Activated T-cell treated with anti-CD3 and anti-CD28 coated beads for 4 hours (primary cell): ENCODE data around the gene DOK1.
A peak's percentile ranks its signal among the peaks of the same experiment; 100 is the strongest.
"Not testable (repeated sequence)": the region's sequence is repeated elsewhere in the genome, so short reads cannot be mapped to it uniquely, and the experiment has no call there.

Experiments
- DNase-seq: peaks from one replicate; pipeline ENCODE4 v3.0.0-alpha.2; 2020

Gene DOK1

DNA sequence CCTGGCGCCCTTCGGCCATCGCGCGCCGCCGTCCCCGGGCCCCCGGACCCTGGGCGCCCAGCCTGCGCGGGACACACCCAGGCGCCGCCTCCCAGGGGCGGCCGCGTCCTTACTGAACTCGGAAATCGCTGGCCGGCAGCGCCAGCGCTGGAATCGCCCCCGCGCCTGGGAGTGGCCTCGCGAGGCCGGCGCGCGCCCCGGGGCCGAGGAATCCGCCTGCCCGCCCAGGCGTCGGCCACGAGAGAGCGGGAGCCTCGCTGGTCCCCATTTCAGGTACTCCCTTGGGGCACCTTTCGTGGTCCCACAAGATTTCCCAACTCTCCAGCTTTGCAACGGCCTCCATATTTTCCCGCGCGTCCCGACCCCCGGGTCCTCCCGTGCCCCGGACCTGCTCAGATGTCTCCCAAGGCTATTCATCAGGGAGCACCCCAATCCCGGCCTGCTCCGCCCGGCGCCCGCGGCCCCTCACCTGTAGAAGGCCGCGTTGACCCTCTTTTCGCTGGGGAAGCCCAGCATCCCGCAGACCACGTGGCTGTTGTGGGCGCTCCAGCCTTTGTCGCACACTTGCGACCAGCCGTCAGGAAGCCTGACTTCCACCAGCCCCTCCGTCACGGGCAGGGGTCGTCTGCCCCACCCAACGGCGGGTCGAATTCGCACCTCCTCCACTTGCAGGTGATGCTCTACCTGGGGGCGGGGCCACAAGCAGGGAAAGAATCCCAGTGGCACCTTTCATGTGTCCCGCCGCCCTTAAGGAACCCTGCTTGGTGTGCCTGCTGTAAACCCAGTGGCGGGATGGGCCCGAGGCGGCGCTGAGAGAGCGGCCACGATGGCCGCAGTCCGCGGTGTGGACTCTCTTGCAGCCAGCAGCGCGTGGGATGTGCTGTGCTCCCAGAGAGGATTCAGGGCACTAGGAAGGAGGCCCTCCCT is 5.4 kb upstream of the DOK1 start:
- DNase-seq = no peak

DNA sequence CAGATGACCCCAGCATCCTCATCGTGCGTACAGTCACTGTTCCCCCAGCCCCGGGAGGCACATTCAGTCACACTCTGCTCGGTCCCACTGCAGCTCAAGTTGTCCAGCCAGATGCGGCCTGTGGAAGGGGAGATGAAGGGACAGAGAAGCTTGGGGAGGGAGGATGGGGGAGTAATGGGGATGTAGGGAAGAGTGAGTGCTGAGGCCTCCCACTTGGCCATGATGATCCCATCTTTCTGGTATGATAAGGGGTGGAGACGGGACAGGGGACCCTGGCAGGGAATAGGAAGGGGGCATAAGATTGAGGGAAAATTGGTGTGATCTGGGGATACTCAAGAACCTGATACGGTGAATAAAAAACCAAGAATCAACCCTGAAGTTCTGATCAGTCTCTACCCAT is 4.3 kb upstream of the DOK1 start:
- no peak for DNase-seq

DNA sequence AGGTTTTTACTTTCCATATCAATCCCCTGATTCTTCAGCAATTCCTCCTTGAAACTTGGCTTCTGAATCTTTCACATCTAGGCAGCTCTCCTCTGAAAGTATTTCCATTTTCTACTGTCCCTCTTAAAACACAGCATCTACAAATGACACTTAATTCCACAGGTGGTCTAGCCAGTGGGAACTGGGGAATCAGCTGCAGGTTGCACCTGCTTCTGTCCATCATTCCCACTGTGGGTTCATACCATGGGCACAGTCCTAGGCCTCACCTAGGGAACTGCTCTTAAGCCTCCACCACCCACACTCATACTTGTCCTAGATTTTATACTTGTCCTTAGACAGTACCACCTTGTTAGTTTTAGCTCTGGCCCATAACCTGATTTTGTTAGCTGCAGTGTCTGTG is 3.0 kb upstream of the DOK1 start:
- no peak for DNase-seq

DNA sequence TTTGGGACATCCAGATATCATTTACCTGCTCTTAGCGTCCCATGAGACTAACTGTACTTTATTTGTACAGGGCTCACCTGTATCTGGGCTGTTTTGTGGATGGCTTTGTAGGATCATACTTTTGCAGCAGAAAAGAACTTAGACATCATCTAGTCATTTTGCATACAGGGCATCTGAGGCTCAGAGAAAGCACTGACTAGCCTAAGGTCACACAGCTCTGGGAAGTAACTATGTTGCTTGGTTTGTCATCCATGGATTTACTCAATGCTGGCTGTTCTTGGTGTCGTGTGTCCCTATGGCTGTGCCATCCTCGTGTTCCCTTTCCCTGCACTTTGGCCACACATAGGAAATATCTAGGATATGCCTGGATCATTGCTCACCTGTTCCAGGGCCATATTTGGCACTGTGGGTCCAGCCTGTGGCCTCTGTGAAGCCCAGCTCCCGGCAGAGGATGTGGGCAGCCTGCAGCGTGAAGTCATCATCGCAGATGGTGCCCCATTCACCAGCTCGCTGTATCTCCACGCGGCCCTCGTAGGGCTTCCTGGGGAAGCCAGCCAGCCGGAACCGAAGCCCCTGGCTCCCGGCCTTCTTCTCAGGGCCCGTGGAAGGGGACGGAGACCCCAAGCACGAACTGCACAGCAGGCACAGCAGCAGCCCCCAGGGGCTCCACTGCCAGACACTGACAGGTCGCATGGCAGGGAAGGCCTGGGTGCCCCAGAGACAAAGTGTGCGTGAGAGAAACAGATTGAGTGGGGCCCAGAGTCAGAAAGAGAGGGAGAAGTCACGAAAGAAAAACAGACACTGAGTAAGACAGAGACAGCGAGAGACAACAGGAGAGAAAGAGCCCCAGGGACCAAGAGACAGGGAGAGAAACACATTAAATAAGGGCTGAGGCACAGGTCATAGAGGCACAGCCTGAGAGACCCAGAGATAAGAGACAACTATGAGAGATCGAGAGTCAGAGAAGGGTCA is 2.3 kb upstream of the DOK1 start:
- DNase-seq = no peak

DNA sequence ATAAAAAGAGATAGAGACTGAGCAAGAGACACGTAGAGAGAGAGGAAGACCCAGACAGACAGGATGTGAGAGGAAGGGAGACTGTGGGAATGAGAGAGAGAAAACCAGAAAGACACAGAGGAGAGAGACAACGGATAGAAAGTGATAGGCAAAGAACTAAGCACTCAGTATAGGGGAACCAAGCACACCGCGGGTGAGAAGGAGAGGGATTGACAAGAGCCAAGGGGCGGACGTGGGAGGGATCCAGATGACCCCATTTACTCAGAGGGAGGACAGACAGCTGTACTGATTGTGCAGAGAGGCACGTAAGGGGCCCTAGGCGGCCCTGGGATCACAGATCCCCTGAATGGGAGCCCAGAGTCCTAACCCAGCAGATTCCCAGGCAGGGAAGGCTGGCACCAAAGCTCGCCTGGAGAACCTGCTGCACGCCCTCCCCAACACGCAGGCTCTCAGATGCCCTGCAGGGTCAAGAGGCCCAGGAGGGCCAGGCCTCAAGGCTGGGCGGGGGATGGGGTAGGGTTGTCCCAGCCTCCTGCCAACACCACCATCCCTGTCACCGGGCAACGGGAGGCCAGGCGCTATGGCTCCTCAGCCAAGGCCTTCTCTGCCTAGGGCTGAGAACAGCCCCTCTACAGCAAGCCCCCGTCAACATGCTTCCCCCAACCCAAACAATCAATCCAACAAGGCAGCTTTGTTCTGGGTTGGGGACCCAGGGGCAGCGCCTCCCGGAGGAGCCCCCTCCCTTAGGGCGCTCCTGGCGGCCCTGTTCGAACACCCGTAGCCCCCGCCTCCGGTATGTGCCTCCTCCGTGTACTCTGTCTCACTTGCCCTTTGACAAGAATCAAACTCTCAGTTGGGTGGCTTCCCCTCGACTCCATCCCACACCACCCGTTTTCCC is 1.4 kb upstream of the DOK1 start:
- DNase-seq = no peak

DNA sequence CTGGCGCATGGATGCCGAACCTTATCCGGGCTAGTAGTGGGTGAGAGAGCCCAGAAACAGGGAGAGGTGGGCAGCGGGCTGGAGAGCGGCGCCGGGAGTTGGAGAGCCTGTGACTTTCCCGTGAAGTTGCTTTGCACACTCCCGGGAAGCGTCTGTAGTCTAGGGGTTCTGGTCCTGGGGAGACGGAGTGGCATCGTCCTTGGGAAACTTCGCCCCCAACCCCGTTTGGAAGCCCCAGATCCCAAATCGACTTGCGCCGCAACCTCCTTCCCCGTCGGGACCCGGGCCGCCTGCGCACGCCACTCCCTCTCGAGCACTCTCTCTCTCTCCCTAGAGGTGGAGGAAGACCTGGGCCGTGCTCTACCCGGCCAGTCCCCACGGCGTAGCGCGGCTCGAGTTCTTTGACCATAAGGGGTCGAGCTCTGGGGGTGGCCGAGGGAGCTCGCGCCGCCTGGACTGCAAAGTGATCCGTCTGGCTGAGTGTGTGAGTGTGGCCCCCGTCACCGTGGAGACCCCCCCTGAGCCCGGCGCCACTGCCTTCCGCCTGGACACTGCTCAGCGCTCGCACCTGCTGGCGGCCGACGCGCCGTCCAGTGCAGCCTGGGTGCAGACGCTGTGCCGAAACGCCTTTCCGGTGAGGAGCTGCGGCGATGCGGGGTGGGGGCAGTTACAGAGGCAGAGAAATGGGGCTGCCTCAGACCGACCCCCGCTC is 456 bp downstream of the DOK1 start:
- peak; percentile 34 for DNase-seq

DNA sequence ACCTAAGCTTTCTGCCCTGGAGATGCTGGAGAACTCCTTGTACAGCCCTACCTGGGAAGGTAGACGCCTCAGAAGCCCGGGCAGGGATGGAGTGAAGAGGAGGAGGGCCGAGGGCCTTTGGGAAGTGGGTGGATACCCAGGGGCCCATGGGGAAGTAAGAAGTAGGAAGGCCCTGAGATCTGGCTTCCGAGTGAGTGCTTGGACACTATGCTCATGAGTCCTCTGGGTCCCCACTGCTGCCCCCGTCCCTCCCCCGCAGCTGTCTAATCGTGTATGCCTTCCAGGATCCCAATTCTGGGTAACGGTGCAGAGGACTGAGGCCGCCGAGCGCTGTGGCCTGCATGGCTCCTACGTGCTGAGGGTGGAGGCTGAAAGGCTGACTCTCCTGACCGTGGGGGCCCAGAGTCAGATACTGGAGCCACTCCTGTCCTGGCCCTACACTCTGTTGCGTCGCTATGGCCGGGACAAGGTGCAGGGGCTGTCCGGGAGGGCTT is 1.1 kb downstream of the DOK1 start:
- no peak for DNase-seq

DNA sequence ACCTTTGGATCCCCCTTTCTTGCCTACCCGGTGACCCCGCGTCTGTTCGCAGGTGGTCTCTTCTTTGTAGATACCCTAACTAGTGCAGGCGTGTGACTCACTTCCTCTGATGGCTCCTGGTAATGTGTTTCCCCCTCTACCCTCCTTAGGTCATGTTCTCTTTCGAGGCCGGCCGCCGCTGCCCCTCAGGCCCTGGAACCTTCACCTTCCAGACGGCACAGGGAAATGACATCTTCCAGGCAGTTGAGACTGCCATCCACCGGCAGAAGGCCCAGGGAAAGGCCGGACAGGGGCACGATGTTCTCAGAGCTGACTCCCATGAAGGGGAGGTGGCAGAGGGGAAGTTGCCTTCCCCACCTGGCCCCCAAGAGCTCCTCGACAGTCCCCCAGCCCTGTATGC is 1.6 kb downstream of the DOK1 start:
- DNase-seq = no peak

DNA sequence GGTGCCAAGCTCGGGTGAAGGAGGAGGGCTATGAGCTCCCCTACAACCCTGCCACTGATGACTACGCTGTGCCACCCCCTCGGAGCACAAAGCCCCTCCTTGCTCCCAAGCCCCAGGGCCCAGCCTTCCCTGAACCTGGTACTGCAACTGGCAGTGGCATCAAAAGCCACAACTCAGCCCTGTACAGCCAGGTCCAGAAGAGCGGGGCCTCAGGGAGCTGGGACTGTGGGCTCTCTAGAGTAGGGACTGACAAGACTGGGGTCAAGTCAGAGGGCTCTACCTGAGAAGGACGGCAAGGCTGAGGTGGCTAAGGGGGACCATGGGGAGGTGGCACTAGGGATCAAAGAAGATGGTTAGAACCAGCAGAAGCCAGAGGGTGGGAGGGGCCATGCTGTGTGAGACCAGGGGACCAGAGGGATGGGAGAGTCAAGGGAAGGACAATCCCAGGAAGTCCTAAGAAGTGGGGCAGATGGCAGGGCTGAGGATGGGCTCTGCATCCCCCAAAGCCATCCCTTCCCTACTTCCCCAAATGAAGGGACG is 2.4 kb downstream of the DOK1 start:
- DNase-seq = no peak

DNA sequence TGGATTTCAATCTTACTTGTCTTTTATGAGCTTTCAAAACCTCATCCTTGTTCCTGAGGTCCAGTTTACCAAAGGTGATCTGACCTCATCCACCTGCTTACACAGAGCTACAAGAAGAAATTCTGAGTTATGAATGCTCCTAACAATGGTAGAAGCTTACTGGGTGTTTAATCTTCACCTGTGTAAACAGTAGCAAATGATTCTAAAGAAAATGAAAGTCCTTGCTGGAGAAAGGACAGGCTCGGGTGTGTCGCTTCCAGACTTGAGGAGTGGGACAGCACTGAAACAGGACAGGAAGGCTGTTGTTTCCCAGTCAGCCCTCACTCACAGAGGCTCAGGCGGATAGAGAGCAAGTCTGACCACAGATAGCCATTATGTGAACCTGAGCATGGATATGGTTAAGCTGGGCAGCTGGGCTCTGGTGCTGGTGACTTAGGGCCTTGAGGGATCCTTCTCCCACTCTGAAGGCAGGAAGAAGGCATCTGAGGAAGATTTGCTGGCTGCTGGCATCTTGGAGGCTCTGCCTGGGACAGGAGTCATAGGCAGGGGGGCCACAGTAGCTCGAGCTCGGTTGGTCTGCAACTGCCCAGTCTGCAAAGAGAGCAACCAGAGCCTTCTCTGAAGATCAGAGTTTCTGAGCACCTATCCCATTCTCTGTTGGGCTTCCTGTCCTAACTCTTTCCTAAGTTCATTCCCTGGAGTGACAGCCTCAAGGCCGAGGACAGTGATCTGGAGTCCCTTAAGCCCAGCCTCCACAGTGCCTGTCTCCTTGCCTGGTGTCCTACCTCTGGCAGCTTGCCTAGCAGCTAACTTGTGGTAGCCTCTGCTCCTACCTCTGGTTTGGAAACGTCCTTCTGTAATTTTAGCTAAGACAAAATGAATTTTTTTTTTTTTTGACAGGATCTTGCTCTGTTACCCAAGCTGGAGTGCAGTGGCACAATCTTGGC is 4.0 kb downstream of the DOK1 start:
- DNase-seq = no peak

DNA sequence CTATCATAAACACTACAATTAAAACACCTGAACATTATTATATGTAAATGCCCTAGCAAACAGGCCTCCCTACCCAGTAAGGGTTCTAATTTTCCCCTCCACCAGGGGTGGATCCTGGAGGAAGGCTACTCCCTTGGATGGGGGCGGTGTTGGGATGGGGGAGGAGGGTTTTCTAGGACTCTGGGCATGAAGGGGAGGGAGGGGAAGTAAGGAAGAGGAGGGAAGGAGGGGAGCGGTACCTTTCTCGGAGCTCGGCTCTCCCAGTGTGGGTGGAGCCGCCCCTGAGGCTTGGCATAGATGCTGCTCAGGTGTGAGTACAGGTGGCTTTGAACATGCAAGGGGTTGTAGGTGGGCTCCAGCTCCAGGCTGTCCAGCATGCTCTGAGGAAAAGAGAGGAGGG is 5.4 kb downstream of the DOK1 start:
- DNase-seq = no peak

DNA sequence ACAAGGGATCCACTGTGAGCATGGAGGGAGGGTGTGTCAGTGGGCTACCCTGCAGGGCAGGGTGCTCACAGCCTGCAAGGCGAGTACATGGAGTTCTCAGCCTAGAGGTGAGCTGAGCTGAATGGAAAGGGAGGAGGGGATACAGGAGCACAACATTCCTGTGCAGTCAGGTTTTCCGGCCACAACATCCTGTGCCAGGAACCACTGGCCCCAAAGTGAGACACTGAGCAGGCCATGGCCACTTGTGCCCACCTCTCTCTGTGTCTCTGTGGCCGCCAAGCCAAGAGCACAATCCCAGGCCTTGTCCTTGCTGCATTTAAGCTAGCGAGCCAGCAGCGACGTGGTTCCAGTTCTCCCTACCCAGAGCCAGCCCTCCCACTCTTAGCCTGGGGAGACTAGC is 6.1 kb downstream of the DOK1 start:
- no peak for DNase-seq

DNA sequence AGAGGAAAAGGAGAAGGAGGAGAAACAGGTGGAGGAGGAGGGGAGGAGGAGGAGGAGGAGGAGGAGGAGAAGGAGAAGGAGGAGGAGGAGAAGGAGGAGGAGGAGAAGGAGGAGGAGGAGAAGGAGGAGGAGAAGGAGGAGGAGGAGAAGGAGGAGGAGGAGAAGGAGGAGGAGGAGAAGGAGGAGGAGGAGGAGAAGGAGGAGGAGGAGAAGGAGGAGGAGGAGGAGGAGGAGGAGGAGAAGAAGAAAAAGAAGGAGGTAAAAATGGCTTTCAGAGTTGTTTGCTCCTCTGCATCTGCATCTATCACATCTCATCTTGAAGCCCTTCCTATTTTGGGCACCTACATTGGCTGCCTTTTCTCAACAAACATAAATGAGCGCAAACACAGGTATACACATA is 6.5 kb downstream of the DOK1 start:
- DNase-seq = not testable (repeated sequence)

DNA sequence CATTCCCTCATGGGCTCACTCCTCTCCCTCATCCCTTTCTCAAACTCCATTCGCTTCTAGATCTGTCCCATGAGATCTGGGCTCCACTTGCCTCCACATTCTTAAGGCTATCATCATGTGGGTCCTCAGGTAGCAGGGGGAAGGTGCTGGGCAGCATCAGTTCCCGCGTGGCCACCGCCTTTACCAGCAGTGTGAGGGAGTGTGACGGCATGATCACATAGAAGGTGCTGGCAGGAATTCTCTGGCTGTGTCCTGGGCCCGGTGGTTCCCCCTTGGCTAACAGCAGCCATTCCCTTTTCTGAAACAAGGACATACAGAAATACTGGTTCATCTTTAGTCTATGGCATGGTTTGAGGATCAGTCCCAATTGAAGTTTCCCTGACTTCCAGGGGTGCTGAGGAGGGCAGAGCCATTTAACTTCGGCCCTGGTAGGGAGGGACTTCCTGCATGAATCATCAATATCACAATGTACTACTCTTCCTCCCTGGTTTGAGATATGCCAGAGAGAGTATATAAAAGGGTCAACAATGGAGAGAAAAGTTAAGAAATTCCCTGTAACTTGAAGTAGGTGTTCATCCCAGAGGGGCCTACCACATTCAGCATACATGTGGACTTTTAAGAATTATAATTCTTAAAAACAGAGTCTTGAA is 7.7 kb downstream of the DOK1 start:
- no peak for DNase-seq

DNA sequence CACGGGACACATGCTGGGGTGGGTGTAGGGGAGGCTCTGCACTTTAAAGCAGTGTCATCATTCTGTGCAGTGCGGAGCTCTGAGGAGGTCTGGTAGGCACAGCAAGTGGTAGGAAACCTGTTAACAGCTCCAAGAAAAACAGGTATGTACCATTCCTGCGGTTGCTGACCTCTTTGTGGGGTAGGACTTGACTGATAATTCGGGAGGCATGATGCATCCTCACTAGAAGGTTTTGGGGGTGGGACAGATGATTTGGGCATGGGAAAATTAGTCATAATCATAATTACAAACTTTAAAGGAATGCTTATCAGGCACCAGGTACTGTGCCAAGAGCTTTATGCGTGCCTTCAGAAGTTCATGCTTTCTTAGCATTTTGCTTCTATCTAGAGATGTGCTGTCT is 9.7 kb downstream of the DOK1 start:
- no peak for DNase-seq

DNA sequence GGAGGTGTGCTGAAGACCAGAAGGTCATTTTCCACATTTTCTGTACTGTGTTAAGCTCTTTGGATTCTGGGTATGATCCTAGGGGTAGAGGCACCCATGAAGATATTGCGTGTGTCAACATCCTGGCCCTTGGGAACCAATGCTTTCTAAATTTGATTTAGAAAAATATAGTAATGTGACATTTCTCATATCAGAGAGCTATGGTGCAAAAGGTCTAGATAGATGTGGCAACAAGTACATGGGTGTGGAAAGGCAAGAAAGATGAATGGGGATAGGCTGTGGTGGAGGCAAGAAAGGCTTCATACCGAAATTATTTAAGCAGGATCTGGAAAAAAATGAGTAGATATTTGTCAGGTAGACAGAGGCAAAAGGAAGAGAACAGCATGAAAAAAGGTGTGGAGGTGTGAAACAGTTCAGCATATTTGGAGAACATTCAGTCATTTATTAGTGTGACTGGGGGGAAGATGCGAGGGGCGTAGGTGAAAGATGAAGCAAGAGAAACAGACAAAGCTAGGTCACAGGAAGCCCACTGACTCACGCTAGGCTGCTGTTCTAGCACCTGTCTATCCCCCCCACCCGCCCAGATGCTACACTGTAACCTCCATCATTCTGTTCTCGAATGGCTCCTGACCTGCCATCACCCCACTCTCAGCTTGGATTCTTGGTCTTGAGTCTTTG is 11.7 kb downstream of the DOK1 start:
- DNase-seq = no peak

DNA sequence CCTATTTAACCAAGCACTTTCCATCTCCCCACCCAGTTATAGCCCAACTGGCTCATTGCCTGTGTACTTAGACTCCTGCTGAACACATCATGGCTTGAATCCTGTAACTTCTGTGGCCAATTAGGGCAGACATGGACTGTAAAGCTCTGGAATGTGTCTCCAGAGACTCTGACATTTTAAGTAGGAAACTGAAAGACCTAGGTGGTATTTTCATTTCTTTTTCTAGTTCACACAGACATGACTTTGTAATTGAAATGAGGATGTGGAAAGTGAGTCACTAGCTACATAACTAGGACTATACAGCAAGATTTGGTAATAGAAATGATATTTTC is 12.2 kb downstream of the DOK1 start:
- DNase-seq = no peak

DNA sequence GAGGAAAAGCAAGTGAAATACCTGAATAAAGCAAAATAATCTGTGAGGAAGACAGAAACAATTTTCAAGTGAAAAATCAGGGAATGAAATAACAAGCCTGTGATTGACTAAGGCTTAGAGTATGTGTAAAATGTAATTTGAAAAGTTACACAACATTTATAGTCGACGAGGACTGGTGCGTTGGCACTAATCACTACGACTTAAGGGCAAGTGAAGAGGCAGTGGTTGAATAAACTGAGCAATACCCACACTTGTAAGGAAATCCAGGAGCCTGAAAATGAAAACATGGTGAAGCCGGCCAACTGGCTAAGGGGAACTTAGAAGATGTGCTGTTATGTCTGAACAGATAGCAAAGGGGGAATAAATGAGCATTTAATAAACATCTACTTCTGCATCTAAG is 13.4 kb downstream of the DOK1 start:
- DNase-seq = no peak

DNA sequence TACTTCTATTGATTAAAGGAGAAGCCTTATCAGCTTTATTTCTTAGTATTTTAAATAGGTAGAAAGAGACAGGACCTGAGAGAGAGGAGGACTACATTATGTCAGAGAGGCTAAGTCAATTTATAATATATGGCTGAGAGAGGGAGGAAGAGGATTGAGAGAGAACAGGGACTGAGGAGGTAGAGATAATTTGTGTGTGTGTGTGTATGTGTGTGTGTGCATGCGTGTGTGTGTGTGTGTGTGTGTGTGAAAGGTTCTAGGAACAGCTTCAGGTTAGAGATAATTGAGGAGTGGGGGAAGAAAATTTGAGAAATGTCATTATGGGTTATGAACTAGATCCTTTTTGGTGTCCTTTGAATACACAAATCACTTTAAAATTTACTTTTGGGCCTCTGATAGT is 15.2 kb downstream of the DOK1 start:
- no peak for DNase-seq
